ENCODE data around the gene FPGS.

DNA sequence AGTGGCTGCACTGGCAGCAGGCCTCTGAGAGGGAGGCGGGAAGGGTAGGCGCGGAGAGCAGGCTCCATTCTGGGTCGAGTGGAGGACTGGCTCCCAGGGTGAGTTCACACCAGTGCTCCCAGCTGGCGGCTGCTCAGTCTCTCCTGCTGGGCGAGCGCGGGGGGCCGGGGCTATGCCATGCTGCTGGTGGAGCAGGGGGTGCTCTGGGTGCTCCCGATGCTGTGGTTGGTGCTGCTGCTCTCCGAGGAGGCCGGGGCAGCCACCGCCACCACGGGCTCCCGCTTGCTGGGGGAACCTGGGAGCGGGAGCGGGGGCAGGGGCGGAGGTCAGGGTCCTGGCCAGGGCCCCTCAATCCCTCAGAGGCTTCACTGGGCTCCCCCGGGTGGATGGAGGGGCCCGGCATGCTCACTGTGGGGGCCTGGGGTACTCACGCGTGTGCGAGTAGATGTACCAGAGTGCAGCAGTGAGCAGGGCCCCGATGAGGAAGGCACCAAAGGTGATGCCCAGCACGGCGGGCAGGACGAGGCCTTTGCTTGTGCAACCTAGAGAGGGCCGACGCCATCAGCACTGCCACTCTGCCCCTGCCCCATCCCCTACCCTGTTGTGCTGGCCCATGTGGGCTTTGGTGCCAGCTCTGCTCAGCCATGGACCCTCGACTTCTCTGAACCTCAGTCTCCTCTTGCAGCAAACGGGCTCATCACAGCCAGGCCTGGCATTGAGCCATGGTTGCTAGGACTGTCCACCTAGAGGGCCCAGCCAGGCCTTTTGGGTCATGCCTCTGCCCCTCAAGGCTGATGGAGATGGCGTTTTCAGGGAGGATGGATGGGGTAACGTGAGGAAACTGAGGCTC is 13.1 kb downstream of the FPGS start:
- TF ChIP-seq, protein P1, sequence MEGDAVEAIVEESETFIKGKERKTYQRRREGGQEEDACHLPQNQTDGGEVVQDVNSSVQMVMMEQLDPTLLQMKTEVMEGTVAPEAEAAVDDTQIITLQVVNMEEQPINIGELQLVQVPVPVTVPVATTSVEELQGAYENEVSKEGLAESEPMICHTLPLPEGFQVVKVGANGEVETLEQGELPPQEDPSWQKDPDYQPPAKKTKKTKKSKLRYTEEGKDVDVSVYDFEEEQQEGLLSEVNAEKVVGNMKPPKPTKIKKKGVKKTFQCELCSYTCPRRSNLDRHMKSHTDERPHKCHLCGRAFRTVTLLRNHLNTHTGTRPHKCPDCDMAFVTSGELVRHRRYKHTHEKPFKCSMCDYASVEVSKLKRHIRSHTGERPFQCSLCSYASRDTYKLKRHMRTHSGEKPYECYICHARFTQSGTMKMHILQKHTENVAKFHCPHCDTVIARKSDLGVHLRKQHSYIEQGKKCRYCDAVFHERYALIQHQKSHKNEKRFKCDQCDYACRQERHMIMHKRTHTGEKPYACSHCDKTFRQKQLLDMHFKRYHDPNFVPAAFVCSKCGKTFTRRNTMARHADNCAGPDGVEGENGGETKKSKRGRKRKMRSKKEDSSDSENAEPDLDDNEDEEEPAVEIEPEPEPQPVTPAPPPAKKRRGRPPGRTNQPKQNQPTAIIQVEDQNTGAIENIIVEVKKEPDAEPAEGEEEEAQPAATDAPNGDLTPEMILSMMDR (IDR thresholded peaks at IDR 0.05): no peak
- no peak for TF ChIP-seq POLR2A (IDR thresholded peaks at IDR 0.05)

Data from ovary (tissue), 3 donors.